ENCODE results near the gene MFAP4.

Gene MFAP4

GRCh38 chr17:19372011-19372370 lies 15.0 kb downstream of the MFAP4 start:
- DNase-seq: no peak

DNA sequence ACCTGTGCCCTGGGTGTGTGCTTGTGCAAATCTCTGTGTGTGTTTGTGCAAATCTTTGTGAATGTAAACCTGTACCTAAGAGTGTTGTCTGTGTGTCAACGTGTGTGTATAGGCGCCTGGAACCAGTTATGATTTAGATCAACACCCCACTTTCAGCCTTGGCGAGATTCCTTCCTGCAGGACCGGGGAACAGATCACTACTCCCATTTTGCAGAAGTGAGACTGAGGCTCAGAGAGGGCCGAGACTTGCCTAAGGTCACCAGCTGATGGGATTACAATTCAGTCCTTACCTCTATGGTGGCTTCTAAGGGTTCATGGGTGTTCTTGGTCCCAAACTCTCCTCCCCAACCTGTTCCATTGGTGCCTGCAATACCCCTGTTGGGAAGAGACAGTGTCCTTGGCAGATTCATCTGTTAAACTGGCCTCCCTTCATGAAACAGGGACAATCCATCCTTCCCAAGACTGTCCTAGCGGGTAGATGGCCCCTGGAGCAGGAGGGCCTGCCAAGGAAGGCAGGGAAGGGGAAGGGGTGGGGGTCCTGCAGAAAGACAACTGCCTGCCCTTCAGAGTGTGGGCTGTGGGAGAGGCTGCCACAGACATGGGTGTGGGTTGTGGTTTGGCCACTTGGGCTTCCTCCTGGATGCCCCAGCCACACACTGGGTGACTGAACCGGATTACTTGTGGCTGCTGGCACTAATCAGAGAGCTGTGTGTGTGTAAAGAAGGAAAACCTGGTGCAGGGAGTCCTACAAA lies 15.6 kb downstream of the MFAP4 start:
- DNase-seq: no peak

DNA sequence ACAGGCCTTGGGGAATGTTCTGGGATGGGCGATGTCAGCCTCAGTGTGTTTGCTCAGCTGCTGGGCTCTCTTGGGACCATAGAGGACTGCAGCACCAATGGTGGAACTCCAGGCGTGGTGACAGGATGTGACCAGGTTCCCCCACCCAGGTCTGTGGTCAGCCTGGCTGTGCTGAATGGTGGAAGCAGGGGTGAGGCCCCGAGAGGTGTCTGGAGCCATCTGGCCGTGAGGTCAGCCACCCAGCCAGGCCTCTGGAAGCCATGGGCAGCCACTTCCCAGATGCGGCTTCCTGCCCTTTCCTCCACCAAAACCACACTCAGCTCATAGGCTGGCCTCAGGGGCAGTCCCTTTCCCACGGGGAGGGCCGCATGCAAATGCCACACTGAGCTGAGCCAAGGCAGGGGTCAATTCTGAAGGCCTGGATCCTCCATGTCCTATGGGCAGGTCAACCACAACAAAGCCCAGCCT lies 16.5 kb downstream of the MFAP4 start:
- DNase-seq: no peak

GRCh38 chr17:19369846-19370492 lies 17.0 kb downstream of the MFAP4 start:
- DNase-seq: no peak

- DNase-seq: no peak
These were observed 17.7 kb downstream of the MFAP4 start for GRCh38 chr17:19369107-19369778.

DNA sequence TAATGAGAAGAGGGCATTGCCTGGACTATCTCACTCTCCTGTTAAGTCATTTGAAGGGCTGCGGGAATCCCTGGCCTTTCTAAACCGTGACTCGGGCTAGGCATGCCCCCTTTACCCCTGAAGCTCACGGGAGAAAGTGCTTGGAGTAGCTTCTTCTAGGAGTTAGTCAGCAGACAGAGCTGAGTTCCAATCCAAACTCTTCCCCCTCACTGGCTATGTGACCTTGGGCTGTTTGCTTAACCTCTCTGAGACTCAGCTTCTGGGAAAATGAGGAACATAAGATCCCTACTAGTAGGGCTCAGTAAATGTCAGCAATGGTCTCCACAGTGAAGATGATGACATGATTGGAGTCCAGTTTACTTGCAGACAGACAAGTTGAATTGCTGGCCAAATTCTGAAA lies 18.8 kb downstream of the MFAP4 start:
- no peak for DNase-seq

- no peak for DNase-seq
These were observed 20.4 kb downstream of the MFAP4 start for GRCh38 chr17:19366637-19366972.

GRCh38 chr17:19365833-19366636 lies 21.0 kb downstream of the MFAP4 start:
- DNase-seq: no peak

GRCh38 chr17:19365499-19365817 lies 21.5 kb downstream of the MFAP4 start:
- no peak for DNase-seq

GRCh38 chr17:19364699-19365498 lies 22.1 kb downstream of the MFAP4 start:
- DNase-seq: no peak

GRCh38 chr17:19363460-19364035 lies 23.4 kb downstream of the MFAP4 start:
- DNase-seq: no peak

- no peak for DNase-seq
These were observed 23.9 kb downstream of the MFAP4 start for GRCh38 chr17:19363114-19363438.

- DNase-seq: peak in 55 of 56 donors; percentile 76 to 99 (median 93)
These were observed 24.5 kb downstream of the MFAP4 start, which contains the start of gene B9D1 for GRCh38 chr17:19362277-19363113. TSS of gene B9D1 (minus strand) at chr17:19362723. CDS start at chr17:19362569, 154 bp downstream.

- no peak for DNase-seq
These were observed 25.1 kb downstream of the MFAP4 start for GRCh38 chr17:19361944-19362276.

DNA sequence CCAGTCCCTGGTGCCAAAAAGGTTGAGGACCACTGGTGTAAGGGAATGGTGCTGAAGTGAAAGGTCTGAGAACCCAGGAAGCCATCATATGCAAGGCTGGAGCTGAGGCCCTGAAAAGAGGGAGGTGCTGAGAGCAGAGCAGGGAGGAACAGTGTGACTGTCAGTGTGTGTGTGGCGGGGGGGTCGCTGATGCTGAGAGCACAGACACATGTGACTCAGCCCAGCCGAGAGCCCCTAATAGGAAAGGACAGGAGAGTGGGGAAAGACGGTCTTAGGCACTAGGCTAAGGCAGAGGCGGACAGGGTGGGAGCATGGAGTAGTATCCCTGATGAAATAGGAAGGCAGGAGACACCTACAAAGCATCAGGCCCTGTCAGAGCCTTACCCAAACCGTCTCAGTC lies 25.7 kb downstream of the MFAP4 start:
- DNase-seq: peak in 6 of 56 donors; percentile 18 to 47 (median 37)

DNA sequence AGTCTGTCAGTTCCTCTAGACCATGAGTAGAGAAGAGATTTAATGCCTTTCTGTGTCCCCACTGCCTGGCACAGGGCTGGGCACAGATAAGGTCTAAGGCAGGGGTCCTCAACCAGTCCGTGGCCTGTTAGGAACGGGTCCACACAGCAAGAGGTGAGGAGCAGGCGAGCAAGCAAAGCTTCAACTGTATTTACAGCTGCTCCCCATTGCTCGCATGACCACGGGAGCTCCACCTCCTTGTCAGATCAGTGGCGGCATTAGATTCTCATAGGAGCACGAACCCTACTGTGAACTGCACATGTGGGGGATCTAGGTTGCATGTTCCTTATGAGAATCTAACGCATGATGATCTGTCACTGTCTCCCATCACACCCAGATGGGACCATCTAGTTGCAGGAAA lies 26.2 kb downstream of the MFAP4 start:
- DNase-seq: no peak

GRCh38 chr17:19359856-19360255 lies 27.1 kb downstream of the MFAP4 start:
- DNase-seq: no peak

DNA sequence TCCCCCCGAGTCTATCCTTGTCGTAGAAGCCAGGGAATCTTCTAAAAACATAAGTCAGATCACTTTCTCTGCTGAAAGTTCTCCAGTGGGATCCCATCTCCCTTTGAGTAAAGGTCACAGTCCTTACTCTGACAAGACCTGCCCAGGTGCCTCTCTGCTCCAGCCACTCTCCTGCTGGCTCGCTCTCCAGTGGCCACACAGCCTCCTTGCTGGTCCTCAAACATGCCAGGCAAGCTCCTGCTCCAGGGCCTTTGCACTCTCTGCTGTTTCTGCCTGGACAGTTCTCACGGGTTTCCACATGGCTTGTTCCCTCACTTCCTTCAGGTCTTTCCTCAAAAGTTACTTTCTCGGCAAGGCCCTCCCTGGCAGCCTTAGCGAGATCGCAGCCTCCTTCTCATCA lies 27.8 kb downstream of the MFAP4 start:
- no peak for DNase-seq

DNA sequence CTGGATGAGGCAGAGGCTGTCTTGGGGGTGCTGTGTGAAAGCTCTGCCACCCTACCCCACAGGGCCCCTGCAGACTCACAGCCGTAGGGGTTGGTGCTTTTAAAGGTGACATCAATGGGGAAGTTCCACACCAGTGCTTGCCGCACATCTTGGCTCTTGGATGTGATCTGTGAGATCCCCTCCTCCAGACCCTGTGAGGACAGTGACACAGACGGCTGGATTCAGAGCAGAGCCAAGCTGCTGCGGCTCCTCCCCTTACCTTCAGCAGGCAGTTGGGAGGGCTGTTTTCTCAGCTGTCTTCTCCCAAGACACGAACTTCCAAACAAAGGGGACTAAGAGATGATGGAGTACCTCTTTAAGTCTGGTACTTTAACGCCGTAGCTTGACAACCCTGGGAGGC lies 29.2 kb downstream of the MFAP4 start:
- DNase-seq: no peak

GRCh38 chr17:19357351-19357750 lies 29.6 kb downstream of the MFAP4 start:
- DNase-seq: no peak
